Mesendoderm (in vitro differentiated cells): ENCODE results near the gene DMD.

Source experiments
- DNase-seq: peaks from one replicate; pipeline ENCODE4 v3.0.0; 2013
- H2AK5ac ChIP-seq: 2 replicates; pipeline ENCODE4 v1.6.1; 2013; ENCODE audit warnings: low read length, inconsistent platforms
- H2BK120ac ChIP-seq: 2 replicates; pipeline ENCODE4 v1.6.1; 2013; ENCODE audit warnings: low read depth, mild to moderate bottlenecking, low read length, moderate library complexity, mixed read lengths
- H2BK15ac ChIP-seq: replicated peaks from 2 replicates; pipeline ENCODE4 v1.6.1; 2013; ENCODE audit warnings: low read depth, mild to moderate bottlenecking, moderate library complexity
- H2BK5ac ChIP-seq: 2 replicates; pipeline ENCODE4 v1.6.1; 2013; ENCODE audit warnings: low read length, inconsistent platforms
- H3K18ac ChIP-seq: 2 replicates; pipeline ENCODE4 v1.6.1; 2013; ENCODE audit warnings: mild to moderate bottlenecking, low read length, mixed read lengths
- H3K23ac ChIP-seq: one replicate; pipeline ENCODE4 v1.6.1; 2013; ENCODE audit warnings: low read length
- H3K27ac ChIP-seq: 2 replicates; pipeline ENCODE4 v1.5.1; 2013; ENCODE audit warnings: low read depth, mild to moderate bottlenecking, inconsistent platforms, low read length, moderate library complexity
- H3K27me3 ChIP-seq: 2 replicates; pipeline ENCODE4 v1.6.1; 2013; ENCODE audit warnings: low read length, control low read depth, mild to moderate bottlenecking, inconsistent platforms; ENCODE audit not compliant: insufficient read depth, poor library complexity
- H3K36me3 ChIP-seq: 2 replicates; pipeline ENCODE4 v1.6.1; 2013; ENCODE audit warnings: low read length, inconsistent platforms; ENCODE audit not compliant: control insufficient read depth, insufficient read depth
- H3K4ac ChIP-seq: one replicate; pipeline ENCODE4 v1.6.1; 2013; ENCODE audit warnings: low read depth, mild to moderate bottlenecking, low read length, moderate library complexity
- H3K4me1 ChIP-seq: 2 replicates; pipeline ENCODE4 v1.6.1; 2013; ENCODE audit warnings: low read depth, low read length, inconsistent platforms; ENCODE audit not compliant: control insufficient read depth
- H3K4me2 ChIP-seq: 2 replicates; pipeline ENCODE4 v1.6.1; 2013; ENCODE audit warnings: low read length
- H3K4me3 ChIP-seq: 2 replicates; pipeline ENCODE4 v1.5.1; 2013; ENCODE audit warnings: mild to moderate bottlenecking, low read length
- H3K56ac ChIP-seq: one replicate; pipeline ENCODE4 v1.6.1; 2013; ENCODE audit warnings: low read length
- H3K79me1 ChIP-seq: 2 replicates; pipeline ENCODE4 v1.6.1; 2013; ENCODE audit warnings: low read length, inconsistent platforms
- H3K79me2 ChIP-seq: 2 replicates; pipeline ENCODE4 v1.6.1; 2013; ENCODE audit warnings: mild to moderate bottlenecking, low read length; ENCODE audit not compliant: control insufficient read depth, insufficient read depth
- H3K9ac ChIP-seq: 2 replicates; pipeline ENCODE4 v1.6.1; 2013; ENCODE audit warnings: low read length, inconsistent platforms
- H4K5ac ChIP-seq: one replicate; pipeline ENCODE4 v1.6.1; 2013; ENCODE audit warnings: low read length
- H4K8ac ChIP-seq: one replicate; pipeline ENCODE4 v1.6.1; 2013; ENCODE audit warnings: low read depth, mild to moderate bottlenecking, control low read depth, low read length, moderate library complexity
- WGBS: extraction: QIAGEN DNeasy Blood & Tissue Kit; methylation state at CpG from one replicate; pipeline ENCODE4 v1.1.7; 2013; ENCODE audit warnings: low lambda C conversion rate, missing lambda C conversion rate; ENCODE audit not compliant: insufficient coverage; ENCODE audit errors: extremely low coverage; 5-methylcytosine and 5-hydroxymethylcytosine counted together

DMD gene

GRCh38 chrX:31743004-31743403 lies 1468.3 kb downstream of the DMD start:
- Histone ChIP-seq H4K5ac (no peak overlapping the region), H3K23ac (no peak overlapping the region), H3K9ac (no peak overlapping the region), H3K56ac (no peak overlapping the region), H2BK15ac (no peak overlapping the region), H2AK5ac (no peak overlapping the region), H2BK5ac (no peak overlapping the region), H3K4me1 (no peaks in the 10 kb centered on the region), H3K79me1 (no peaks in the 10 kb centered on the region), H4K8ac (no peak overlapping the region), H3K27me3 (no peaks in the 10 kb centered on the region), H3K27ac (no peak overlapping the region), H3K36me3 (no peaks in the 10 kb centered on the region), H3K4ac (no peak overlapping the region), H3K18ac (no peak overlapping the region), H3K4me2 (no peak overlapping the region), H2BK120ac (no peak overlapping the region), H3K79me2 (no peaks in the 10 kb centered on the region), H3K4me3 (no peak overlapping the region)
- WGBS = no CpG with 5 or more reads among the region's 4 CpGs
- no peak for DNase-seq

- Histone ChIP-seq H3K4me2 (no peak overlapping the region), H3K27me3 (no peaks in the 10 kb centered on the region), H3K23ac (no peak overlapping the region), H2BK15ac (no peak overlapping the region), H3K36me3 (no peaks in the 10 kb centered on the region), H3K27ac (no peak overlapping the region), H2AK5ac (no peak overlapping the region), H3K79me2 (no peaks in the 10 kb centered on the region), H3K9ac (no peak overlapping the region), H4K5ac (no peak overlapping the region), H2BK120ac (no peak overlapping the region), H4K8ac (no peak overlapping the region), H3K4ac (no peak overlapping the region), H3K4me1 (no peaks in the 10 kb centered on the region), H3K56ac (no peak overlapping the region), H3K18ac (no peak overlapping the region), H3K79me1 (no peaks in the 10 kb centered on the region), H3K4me3 (no peak overlapping the region), H2BK5ac (no peak overlapping the region)
- no peak for DNase-seq
- WGBS = no CpG with 5 or more reads among the region's 2 CpGs
Observed at GRCh38 chrX:31717474-31717873, 1493.9 kb downstream of the DMD start.

- no CpG with 5 or more reads among the region's 5 CpGs for WGBS
- H3K79me1 ChIP-seq = no peaks in the 10 kb centered on the region
- no peaks in the 10 kb centered on the region for H3K4me1 ChIP-seq
- no peak overlapping the region for H3K18ac ChIP-seq
- H4K8ac ChIP-seq = no peak overlapping the region
- H3K27me3 ChIP-seq = no peaks in the 10 kb centered on the region
- H2BK15ac ChIP-seq = no peak overlapping the region
- no peaks in the 10 kb centered on the region for H3K79me2 ChIP-seq
- no peak overlapping the region for H3K4me3 ChIP-seq
- H3K4ac ChIP-seq = no peak overlapping the region
- H3K4me2 ChIP-seq = no peak overlapping the region
- H3K56ac ChIP-seq = no peak overlapping the region
- H2BK120ac ChIP-seq = no peak overlapping the region
- H4K5ac ChIP-seq = no peak overlapping the region
- no peaks in the 10 kb centered on the region for H3K36me3 ChIP-seq
- no peak overlapping the region for H2AK5ac ChIP-seq
- no peak overlapping the region for H2BK5ac ChIP-seq
- DNase-seq = no peak
- no peak overlapping the region for H3K23ac ChIP-seq
- no peak overlapping the region for H3K9ac ChIP-seq
- no peak overlapping the region for H3K27ac ChIP-seq
Observed at GRCh38 chrX:31715675-31716074, 1495.7 kb downstream of the DMD start.

DNA sequence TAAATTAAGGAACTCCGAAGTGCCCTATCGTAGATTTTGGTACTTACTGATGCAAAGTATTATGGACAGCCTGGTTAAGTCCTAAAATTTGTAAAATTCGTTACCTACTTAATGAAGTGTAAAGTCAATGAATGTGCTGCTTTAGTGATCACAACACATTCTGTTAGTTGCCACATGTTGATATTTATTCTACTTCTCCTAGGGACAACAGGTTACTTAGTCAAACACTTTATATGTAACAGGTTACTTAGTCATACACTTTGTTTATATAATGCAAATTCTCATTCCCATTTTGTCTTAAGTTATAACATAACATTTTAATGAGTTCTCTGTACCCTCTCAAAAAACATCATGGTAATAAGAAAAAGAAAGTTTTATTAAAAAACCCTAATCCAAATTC lies 1496.6 kb downstream of the DMD start:
- DNase-seq = no peak
- Histone ChIP-seq H3K56ac (no peak overlapping the region), H3K4me2 (no peak overlapping the region), H3K27me3 (no peaks in the 10 kb centered on the region), H4K5ac (no peak overlapping the region), H3K27ac (no peak overlapping the region), H3K4me3 (no peak overlapping the region), H3K36me3 (no peaks in the 10 kb centered on the region), H2BK15ac (no peak overlapping the region), H2AK5ac (no peak overlapping the region), H3K79me1 (no peaks in the 10 kb centered on the region), H3K4ac (no peak overlapping the region), H2BK120ac (no peak overlapping the region), H3K9ac (no peak overlapping the region), H4K8ac (no peak overlapping the region), H3K4me1 (no peaks in the 10 kb centered on the region), H3K23ac (no peak overlapping the region), H3K79me2 (no peaks in the 10 kb centered on the region), H2BK5ac (no peak overlapping the region), H3K18ac (no peak overlapping the region)
- no CpG with 5 or more reads among the region's 3 CpGs for WGBS

GRCh38 chrX:31713120-31713519 lies 1498.2 kb downstream of the DMD start:
- no CpG with 5 or more reads among the region's 1 CpG for WGBS
- H3K56ac ChIP-seq = no peak overlapping the region
- H2BK5ac ChIP-seq = no peak overlapping the region
- no peak overlapping the region for H2BK120ac ChIP-seq
- no peak overlapping the region for H3K4me3 ChIP-seq
- no peak overlapping the region for H3K18ac ChIP-seq
- no peak overlapping the region for H3K23ac ChIP-seq
- no peak overlapping the region for H3K4me2 ChIP-seq
- no peak for DNase-seq
- H3K27me3 ChIP-seq = no peaks in the 10 kb centered on the region
- H3K4ac ChIP-seq = no peak overlapping the region
- H4K8ac ChIP-seq = no peak overlapping the region
- H3K36me3 ChIP-seq = no peaks in the 10 kb centered on the region
- H3K79me1 ChIP-seq = no peaks in the 10 kb centered on the region
- no peaks in the 10 kb centered on the region for H3K79me2 ChIP-seq
- no peaks in the 10 kb centered on the region for H3K4me1 ChIP-seq
- H3K27ac ChIP-seq = no peak overlapping the region
- no peak overlapping the region for H3K9ac ChIP-seq
- no peak overlapping the region for H2BK15ac ChIP-seq
- no peak overlapping the region for H4K5ac ChIP-seq
- no peak overlapping the region for H2AK5ac ChIP-seq

- no peak overlapping the region for H3K4me3 ChIP-seq
- no peak overlapping the region for H4K5ac ChIP-seq
- H3K9ac ChIP-seq = no peak overlapping the region
- H3K79me2 ChIP-seq = no peaks in the 10 kb centered on the region
- no peak overlapping the region for H4K8ac ChIP-seq
- no peak overlapping the region for H2BK120ac ChIP-seq
- H3K27ac ChIP-seq = no peak overlapping the region
- no CpG with 5 or more reads among the region's 2 CpGs for WGBS
- DNase-seq = no peak
- H3K27me3 ChIP-seq = no peaks in the 10 kb centered on the region
- no peak overlapping the region for H3K4me2 ChIP-seq
- H3K79me1 ChIP-seq = no peaks in the 10 kb centered on the region
- no peak overlapping the region for H3K18ac ChIP-seq
- H3K23ac ChIP-seq = no peak overlapping the region
- no peak overlapping the region for H3K56ac ChIP-seq
- no peaks in the 10 kb centered on the region for H3K36me3 ChIP-seq
- H3K4ac ChIP-seq = no peak overlapping the region
- H2BK15ac ChIP-seq = no peak overlapping the region
- H3K4me1 ChIP-seq = no peaks in the 10 kb centered on the region
- no peak overlapping the region for H2AK5ac ChIP-seq
- H2BK5ac ChIP-seq = no peak overlapping the region
Observed at GRCh38 chrX:31711166-31711565, 1500.2 kb downstream of the DMD start.
